NOMO-1 treated with dmso at 0.1 percent for 144 hours (cell line): ENCODE measurements around the gene PDE2A.

Experiments
- DNase-seq: peaks from one replicate; lab custom pipeline; 2025; ENCODE audit not compliant: unreplicated experiment; lab: John Stamatoyannopoulos, UW

Gene PDE2A

GRCh38 chr11:72661486-72661885 lies 12.7 kb downstream of the PDE2A start:
- no peak for DNase-seq

GRCh38 chr11:72658989-72659640 lies 15.1 kb downstream of the PDE2A start:
- DNase-seq, result no peak

GRCh38 chr11:72657411-72658100 lies 16.7 kb downstream of the PDE2A start:
- DNase-seq, result no peak

- no peak for DNase-seq
These were observed 18.2 kb downstream of the PDE2A start for GRCh38 chr11:72655896-72656464.

GRCh38 chr11:72655014-72655413 lies 19.2 kb downstream of the PDE2A start:
- DNase-seq, result no peak

GRCh38 chr11:72653649-72654048 lies 20.6 kb downstream of the PDE2A start:
- DNase-seq, result no peak

GRCh38 chr11:72652873-72653630 lies 21.2 kb downstream of the PDE2A start:
- no peak for DNase-seq

GRCh38 chr11:72652133-72652532 lies 22.1 kb downstream of the PDE2A start:
- DNase-seq, result no peak

- DNase-seq, result no peak
These were observed 24.8 kb downstream of the PDE2A start for GRCh38 chr11:72649215-72649976.

GRCh38 chr11:72648384-72649136 lies 25.7 kb downstream of the PDE2A start:
- no peak for DNase-seq

- no peak for DNase-seq
These were observed 26.3 kb downstream of the PDE2A start for GRCh38 chr11:72647882-72648281.

GRCh38 chr11:72646472-72646871 lies 27.8 kb downstream of the PDE2A start:
- no peak for DNase-seq

- no peak for DNase-seq
These were observed 28.2 kb downstream of the PDE2A start for GRCh38 chr11:72646024-72646423.

- DNase-seq, result no peak
These were observed 30.7 kb downstream of the PDE2A start for GRCh38 chr11:72643547-72643946.

GRCh38 chr11:72642884-72643522 lies 31.2 kb downstream of the PDE2A start:
- DNase-seq, result peak; percentile 8

GRCh38 chr11:72642043-72642883 lies 32.0 kb downstream of the PDE2A start:
- no peak for DNase-seq

GRCh38 chr11:72641522-72642042 lies 32.6 kb downstream of the PDE2A start:
- DNase-seq, result no peak

- DNase-seq, result no peak
These were observed 34.5 kb downstream of the PDE2A start for GRCh38 chr11:72639502-72640375.
